Measurements from ENCODE around the gene NEDD4L. TPM values are rescaled to one million over a fixed set of nuclear protein-coding genes. Genes with fewer than 3 reads are reported as not detected.
"Not testable (repeated sequence)": the region's sequence is repeated elsewhere in the genome, so short reads cannot be mapped to it uniquely, and the experiment has no call there.

NEDD4L gene
- total RNA-seq, 1 donor from 2014 or later, result 5.1 TPM

- intact Hi-C loops (cut with micrococcal nuclease), result no loop called here
- H3K4me1 Mint-ChIP-seq (ENCODE audit: low read depth), result peaks cover 6% of the 10 kb centered on the region
- peaks cover 4% of the 10 kb centered on the region for H3K27me3 Mint-ChIP-seq (ENCODE audit: low read depth)
- no peak for DNase-seq (ENCODE audit: low spot score)
- H3K27ac Mint-ChIP-seq, result no peak overlapping the region
- no peak overlapping the region for H3K4me3 Mint-ChIP-seq (ENCODE audit: low read depth)
- no peaks in the 10 kb centered on the region for H3K36me3 Mint-ChIP-seq (ENCODE audit: low read depth)
- no peaks in the 10 kb centered on the region for H3K9me3 Mint-ChIP-seq
Observed at GRCh38 chr18:58264840-58265239, 220.8 kb downstream of the NEDD4L start.

- H3K27me3 Mint-ChIP-seq (ENCODE audit: low read depth); intact Hi-C loops (cut with micrococcal nuclease); DNase-seq (ENCODE audit: low spot score); H3K4me1 Mint-ChIP-seq (ENCODE audit: low read depth); H3K36me3 Mint-ChIP-seq (ENCODE audit: low read depth); H3K4me3 Mint-ChIP-seq (ENCODE audit: low read depth); H3K27ac Mint-ChIP-seq; H3K9me3 Mint-ChIP-seq: not testable (repeated sequence)
Observed at GRCh38 chr18:58265489-58265888, 221.5 kb downstream of the NEDD4L start.

GRCh38 chr18:58266291-58266690, 222.3 kb downstream of the NEDD4L start:
- no peaks in the 10 kb centered on the region for H3K36me3 Mint-ChIP-seq (ENCODE audit: low read depth)
- H3K4me1 Mint-ChIP-seq (ENCODE audit: low read depth), result peaks cover 6% of the 10 kb centered on the region
- intact Hi-C loops (cut with micrococcal nuclease), result no loop called here

GRCh38 chr18:58267493-58267892, 223.5 kb downstream of the NEDD4L start:
- Mint-ChIP-seq H3K27ac (no peak overlapping the region), H3K4me3 (ENCODE audit: low read depth) (no peak overlapping the region), H3K4me1 (ENCODE audit: low read depth) (peaks cover 6% of the 10 kb centered on the region), H3K9me3 (no peaks in the 10 kb centered on the region), H3K27me3 (ENCODE audit: low read depth) (no peaks in the 10 kb centered on the region), H3K36me3 (ENCODE audit: low read depth) (no peaks in the 10 kb centered on the region)
- intact Hi-C loops (cut with micrococcal nuclease), result no loop called here
- DNase-seq (ENCODE audit: low spot score), result no peak

More at GRCh38 chr18:58266291-58266690, 222.3 kb downstream of the NEDD4L start:
- Mint-ChIP-seq H3K4me3 (ENCODE audit: low read depth) (no peak overlapping the region), H3K9me3 (no peaks in the 10 kb centered on the region), H3K27me3 (ENCODE audit: low read depth) (no peaks in the 10 kb centered on the region), H3K27ac (no peak overlapping the region)
- no peak for DNase-seq (ENCODE audit: low spot score)

- no peaks in the 10 kb centered on the region for H3K27me3 Mint-ChIP-seq (ENCODE audit: low read depth)
- H3K4me1 Mint-ChIP-seq (ENCODE audit: low read depth), result peaks cover 6% of the 10 kb centered on the region
- no peaks in the 10 kb centered on the region for H3K9me3 Mint-ChIP-seq
- no peak overlapping the region for H3K4me3 Mint-ChIP-seq (ENCODE audit: low read depth)
- no peak overlapping the region for H3K27ac Mint-ChIP-seq
- intact Hi-C loops (cut with micrococcal nuclease), result no loop called here
- DNase-seq (ENCODE audit: low spot score), result no peak
- H3K36me3 Mint-ChIP-seq (ENCODE audit: low read depth), result no peaks in the 10 kb centered on the region
Observed at GRCh38 chr18:58268849-58269248, 224.8 kb downstream of the NEDD4L start.

GRCh38 chr18:58269931-58270330, 225.9 kb downstream of the NEDD4L start:
- intact Hi-C loops (cut with micrococcal nuclease), result no loop called here
- H3K4me3 Mint-ChIP-seq (ENCODE audit: low read depth), result no peak overlapping the region
- no peaks in the 10 kb centered on the region for H3K36me3 Mint-ChIP-seq (ENCODE audit: low read depth)
- H3K27ac Mint-ChIP-seq, result no peak overlapping the region
- peaks cover 6% of the 10 kb centered on the region for H3K4me1 Mint-ChIP-seq (ENCODE audit: low read depth)
- no peaks in the 10 kb centered on the region for H3K27me3 Mint-ChIP-seq (ENCODE audit: low read depth)
- no peaks in the 10 kb centered on the region for H3K9me3 Mint-ChIP-seq
- DNase-seq (ENCODE audit: low spot score), result no peak

- Mint-ChIP-seq H3K27me3 (ENCODE audit: low read depth) (no peaks in the 10 kb centered on the region), H3K4me3 (ENCODE audit: low read depth) (no peak overlapping the region), H3K27ac (no peak overlapping the region), H3K36me3 (ENCODE audit: low read depth) (no peaks in the 10 kb centered on the region), H3K4me1 (ENCODE audit: low read depth) (peaks cover 6% of the 10 kb centered on the region), H3K9me3 (no peaks in the 10 kb centered on the region)
- DNase-seq (ENCODE audit: low spot score), result no peak
- intact Hi-C loops (cut with micrococcal nuclease), result no loop called here
Observed at GRCh38 chr18:58270396-58270795, 226.4 kb downstream of the NEDD4L start.

- no peaks in the 10 kb centered on the region for H3K27me3 Mint-ChIP-seq (ENCODE audit: low read depth)
- H3K36me3 Mint-ChIP-seq (ENCODE audit: low read depth), result no peaks in the 10 kb centered on the region
- H3K4me3 Mint-ChIP-seq (ENCODE audit: low read depth), result no peak overlapping the region
- peaks cover 6% of the 10 kb centered on the region for H3K4me1 Mint-ChIP-seq (ENCODE audit: low read depth)
- intact Hi-C loops (cut with micrococcal nuclease), result no loop called here
- no peaks in the 10 kb centered on the region for H3K9me3 Mint-ChIP-seq
- H3K27ac Mint-ChIP-seq, result no peak overlapping the region
- DNase-seq (ENCODE audit: low spot score), result no peak
Observed at GRCh38 chr18:58271770-58272169, 227.7 kb downstream of the NEDD4L start.

GRCh38 chr18:58272209-58272608, 228.2 kb downstream of the NEDD4L start:
- Mint-ChIP-seq H3K27ac (no peak overlapping the region), H3K27me3 (ENCODE audit: low read depth) (no peaks in the 10 kb centered on the region), H3K4me3 (ENCODE audit: low read depth) (no peak overlapping the region), H3K36me3 (ENCODE audit: low read depth) (no peaks in the 10 kb centered on the region), H3K9me3 (no peaks in the 10 kb centered on the region), H3K4me1 (ENCODE audit: low read depth) (peaks cover 6% of the 10 kb centered on the region)
- intact Hi-C loops (cut with micrococcal nuclease), result no loop called here
- DNase-seq (ENCODE audit: low spot score), result no peak

GRCh38 chr18:58272779-58273435, 228.9 kb downstream of the NEDD4L start:
- H3K27me3 Mint-ChIP-seq (ENCODE audit: low read depth), result no peaks in the 10 kb centered on the region
- H3K36me3 Mint-ChIP-seq (ENCODE audit: low read depth), result no peaks in the 10 kb centered on the region
- H3K4me3 Mint-ChIP-seq (ENCODE audit: low read depth), result no peak overlapping the region
- peaks cover 6% of the 10 kb centered on the region for H3K4me1 Mint-ChIP-seq (ENCODE audit: low read depth)
- DNase-seq (ENCODE audit: low spot score), result no peak
- no peak overlapping the region for H3K27ac Mint-ChIP-seq
- no peaks in the 10 kb centered on the region for H3K9me3 Mint-ChIP-seq
- intact Hi-C loops (cut with micrococcal nuclease), result no loop called here

- no peaks in the 10 kb centered on the region for H3K27me3 Mint-ChIP-seq (ENCODE audit: low read depth)
- intact Hi-C loops (cut with micrococcal nuclease), result no loop called here
Observed at GRCh38 chr18:58275176-58275575, 231.2 kb downstream of the NEDD4L start.

GRCh38 chr18:58276789-58277739, 233.0 kb downstream of the NEDD4L start:
- Mint-ChIP-seq H3K27me3 (ENCODE audit: low read depth) (no peaks in the 10 kb centered on the region), H3K4me1 (ENCODE audit: low read depth) (peaks cover 6% of the 10 kb centered on the region), H3K36me3 (ENCODE audit: low read depth) (no peaks in the 10 kb centered on the region), H3K9me3 (no peaks in the 10 kb centered on the region), H3K4me3 (ENCODE audit: low read depth) (no peak overlapping the region), H3K27ac (no peak overlapping the region)
- intact Hi-C loops (cut with micrococcal nuclease), result no loop called here
- no peak for DNase-seq (ENCODE audit: low spot score)

More at GRCh38 chr18:58275176-58275575, 231.2 kb downstream of the NEDD4L start:
- H3K27ac Mint-ChIP-seq, result no peak overlapping the region
- no peak overlapping the region for H3K4me3 Mint-ChIP-seq (ENCODE audit: low read depth)
- no peaks in the 10 kb centered on the region for H3K36me3 Mint-ChIP-seq (ENCODE audit: low read depth)
- no peak for DNase-seq (ENCODE audit: low spot score)
- no peaks in the 10 kb centered on the region for H3K9me3 Mint-ChIP-seq
- peaks cover 6% of the 10 kb centered on the region for H3K4me1 Mint-ChIP-seq (ENCODE audit: low read depth)

- Mint-ChIP-seq H3K9me3 (no peaks in the 10 kb centered on the region), H3K27ac (no peak overlapping the region), H3K27me3 (ENCODE audit: low read depth) (peaks cover 3% of the 10 kb centered on the region), H3K36me3 (ENCODE audit: low read depth) (no peaks in the 10 kb centered on the region), H3K4me3 (ENCODE audit: low read depth) (no peak overlapping the region), H3K4me1 (ENCODE audit: low read depth) (no peaks in the 10 kb centered on the region)
- no peak for DNase-seq (ENCODE audit: low spot score)
- intact Hi-C loops (cut with micrococcal nuclease), result no loop called here
Observed at GRCh38 chr18:58279504-58280175, 235.6 kb downstream of the NEDD4L start.

All from activated T-helper 2 cell treated with anti-CD3 and anti-CD28 coated beads, Interferon-gamma antibody, Interleukin-2, Interleukin-4, amounts not matched to agents 10 μg/mL and 5 μg/mL and 100 μg/mL, durations not matched to agents 14 hours and 24 hours and 36 hours (primary cell).